ENCODE data around the gene MUC5AC.
"Not testable (repeated sequence)": the region's sequence is repeated elsewhere in the genome, so short reads cannot be mapped to it uniquely, and the experiment has no call there.

The MUC5AC gene

DNA sequence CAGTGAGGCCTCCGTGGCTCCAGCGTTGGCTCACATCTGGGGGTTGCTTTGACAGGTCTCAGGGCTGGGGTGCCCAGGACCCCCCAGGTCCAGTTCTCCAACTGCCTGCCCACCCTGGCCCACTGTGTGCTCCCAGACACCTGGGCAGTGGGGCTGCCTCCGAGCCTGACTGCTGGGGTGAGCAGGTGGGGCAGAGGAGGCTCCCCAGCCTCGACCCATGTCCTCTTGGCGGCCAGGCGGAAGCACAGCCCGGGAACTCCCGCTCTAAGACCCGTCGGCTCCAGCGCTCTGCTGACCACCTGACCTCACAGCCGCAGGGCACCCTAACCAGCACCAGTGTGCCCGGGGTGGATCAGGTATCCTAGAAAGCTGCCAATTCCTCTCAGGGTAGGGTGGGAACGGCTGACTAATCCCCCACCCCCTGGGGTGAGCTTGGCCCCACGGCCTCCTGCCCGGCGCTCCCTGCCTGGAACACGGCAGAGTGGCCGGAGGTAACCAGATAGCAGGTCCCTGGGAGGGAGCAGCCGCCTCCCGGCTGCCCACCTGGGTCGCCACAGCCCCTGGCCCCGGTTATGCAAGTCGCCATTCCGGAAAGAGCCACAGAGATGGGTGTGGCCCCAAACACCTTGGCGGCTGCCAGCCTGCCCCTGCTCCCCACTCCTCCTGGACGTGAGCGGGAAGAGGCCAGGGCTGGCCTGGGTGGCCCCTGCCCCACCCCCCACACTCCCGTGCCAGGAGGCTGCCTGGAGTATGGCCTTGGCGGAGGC lies 45.9 kb downstream of the MUC5AC start:
- Mint-ChIP-seq H3K27ac (no peak overlapping the region), H3K9me3 (no peaks in the 10 kb centered on the region), H3K27me3 (no peaks in the 10 kb centered on the region), H3K4me1 (ENCODE audit: low read depth) (no peaks in the 10 kb centered on the region), H3K36me3 (ENCODE audit: low read depth) (no peaks in the 10 kb centered on the region), H3K4me3 (no peak overlapping the region)
- intact Hi-C loops (cut with micrococcal nuclease): loop anchor here (1.0 to 2.0 kb wide), 2 partner anchors 312 to 371 kb away; no protein-coding TSS in a partner anchor

DNA sequence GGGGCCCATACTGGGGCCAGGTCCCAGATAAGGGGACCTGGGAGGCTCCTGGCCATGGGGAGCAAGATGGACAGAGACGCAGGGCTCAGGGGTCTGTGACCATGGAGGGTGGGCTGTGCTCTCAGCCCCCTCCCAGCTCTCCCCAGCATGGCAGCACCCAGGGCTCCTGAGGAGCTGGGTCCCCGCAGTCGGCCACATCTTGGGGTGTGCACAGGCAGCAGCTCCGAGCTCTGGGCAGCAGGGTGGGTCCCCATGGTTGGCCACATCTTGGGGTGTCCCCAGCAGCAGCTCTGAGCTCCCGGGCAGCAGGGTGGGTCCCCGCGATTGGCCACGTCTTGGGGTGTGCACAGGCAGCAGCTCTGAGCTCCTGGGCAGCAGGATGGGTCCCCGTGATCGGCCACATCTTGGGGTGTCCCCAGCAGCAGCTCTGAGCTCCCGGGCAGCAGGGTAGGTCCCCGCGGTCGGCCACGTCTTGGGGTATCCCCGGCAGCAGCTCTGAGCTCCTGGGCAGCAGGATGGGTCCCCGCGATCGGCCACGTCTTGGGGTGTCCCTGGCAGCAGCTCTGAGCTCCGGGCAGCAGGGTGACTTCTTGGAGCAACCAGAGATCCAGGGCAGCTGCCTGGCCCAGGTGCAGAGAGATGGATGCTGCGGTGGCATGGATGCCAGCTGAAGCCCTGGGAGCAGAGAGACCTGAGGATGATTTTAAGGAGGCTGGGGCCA lies 46.8 kb downstream of the MUC5AC start:
- H3K4me3 Mint-ChIP-seq: no peak overlapping the region
- H3K27ac Mint-ChIP-seq: no peak overlapping the region
- H3K36me3 Mint-ChIP-seq (ENCODE audit: low read depth): no peaks in the 10 kb centered on the region
- no peaks in the 10 kb centered on the region for H3K4me1 Mint-ChIP-seq (ENCODE audit: low read depth)
- no peaks in the 10 kb centered on the region for H3K9me3 Mint-ChIP-seq
- intact Hi-C loops (cut with micrococcal nuclease): no loop called here
- peaks cover 5% of the 10 kb centered on the region for H3K27me3 Mint-ChIP-seq

- no peaks in the 10 kb centered on the region for H3K36me3 Mint-ChIP-seq (ENCODE audit: low read depth)
- no peaks in the 10 kb centered on the region for H3K4me1 Mint-ChIP-seq (ENCODE audit: low read depth)
- H3K27ac Mint-ChIP-seq: no peak overlapping the region
- intact Hi-C loops (cut with micrococcal nuclease): no loop called here
- H3K27me3 Mint-ChIP-seq: peaks cover 6% of the 10 kb centered on the region
- peaks cover 5% of the 10 kb centered on the region for H3K9me3 Mint-ChIP-seq
- no peak overlapping the region for H3K4me3 Mint-ChIP-seq
Measured at GRCh38 chr11:1205121-1205986, 47.6 kb downstream of the MUC5AC start.

DNA sequence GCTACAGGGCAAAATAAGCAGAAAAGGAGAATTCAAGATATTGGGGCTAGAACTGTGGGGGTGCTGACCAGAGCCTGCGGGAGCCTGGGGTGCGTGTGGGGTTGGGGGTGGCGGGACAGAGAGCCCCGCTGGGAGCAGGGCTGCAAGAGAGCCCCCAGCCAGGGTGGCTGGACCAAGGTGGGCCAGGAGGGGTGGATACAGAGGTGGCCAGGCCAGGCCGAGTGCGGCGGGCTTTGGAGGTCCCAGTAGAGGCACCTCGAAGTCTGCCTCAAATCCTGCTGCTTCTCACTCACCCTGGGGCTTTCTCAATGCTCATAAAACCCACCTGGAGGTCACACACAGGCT lies 48.2 kb downstream of the MUC5AC start:
- peaks cover 11% of the 10 kb centered on the region for H3K9me3 Mint-ChIP-seq
- H3K4me1 Mint-ChIP-seq (ENCODE audit: low read depth): no peaks in the 10 kb centered on the region
- no peak overlapping the region for H3K27ac Mint-ChIP-seq
- no peak overlapping the region for H3K4me3 Mint-ChIP-seq
- no peaks in the 10 kb centered on the region for H3K36me3 Mint-ChIP-seq (ENCODE audit: low read depth)
- intact Hi-C loops (cut with micrococcal nuclease): no loop called here
- H3K27me3 Mint-ChIP-seq: peaks cover 6% of the 10 kb centered on the region

DNA sequence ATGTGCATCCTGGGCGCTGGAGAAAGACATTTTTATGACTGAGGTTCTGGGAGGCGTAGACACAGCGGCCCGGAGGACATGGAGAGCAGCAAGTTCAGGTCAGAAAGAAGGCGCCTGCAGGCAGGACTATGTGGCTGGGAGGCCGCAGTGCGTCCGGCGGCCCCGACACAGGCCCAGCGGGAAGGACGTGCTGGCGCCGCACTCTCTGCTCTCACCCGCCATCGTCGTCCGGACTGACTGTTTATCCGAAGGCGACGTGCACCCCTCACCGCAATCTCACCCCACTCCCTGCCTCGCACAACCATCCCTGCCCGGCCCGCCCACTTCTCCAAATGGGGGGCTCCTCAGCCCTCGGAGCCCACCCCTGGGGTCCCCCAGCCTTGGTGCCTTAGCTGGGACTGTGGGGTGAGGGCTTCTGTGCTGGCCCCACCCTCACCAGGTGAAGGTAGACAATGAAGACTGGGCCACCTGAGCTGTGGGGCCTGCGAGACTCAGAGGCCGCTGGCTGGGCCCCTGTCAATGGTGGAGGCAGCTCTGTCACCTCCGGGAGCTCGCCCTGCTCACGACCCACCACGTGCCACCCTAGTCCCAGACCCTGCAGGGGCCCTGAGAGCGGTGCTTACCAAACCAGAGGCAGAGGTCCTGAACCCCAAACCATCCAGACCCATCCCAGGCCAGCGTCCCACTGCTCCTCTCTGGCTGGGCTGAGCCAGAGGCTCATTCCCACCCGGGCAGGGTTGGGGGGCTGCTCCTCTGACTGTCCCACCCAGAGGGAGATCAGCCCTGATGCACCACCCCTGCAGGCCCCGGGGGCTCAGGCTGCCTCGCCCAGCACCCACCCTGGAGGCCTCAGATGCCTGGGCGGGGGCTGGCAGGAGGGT lies 48.9 kb downstream of the MUC5AC start:
- no peaks in the 10 kb centered on the region for H3K36me3 Mint-ChIP-seq (ENCODE audit: low read depth)
- intact Hi-C loops (cut with micrococcal nuclease): no loop called here
- no peak overlapping the region for H3K4me3 Mint-ChIP-seq
- H3K9me3 Mint-ChIP-seq: peaks cover 17% of the 10 kb centered on the region
- no peaks in the 10 kb centered on the region for H3K4me1 Mint-ChIP-seq (ENCODE audit: low read depth)
- no peak overlapping the region for H3K27ac Mint-ChIP-seq
- peaks cover 12% of the 10 kb centered on the region for H3K27me3 Mint-ChIP-seq

GRCh38 chr11:1207401-1208143 lies 49.8 kb downstream of the MUC5AC start:
- peaks cover 27% of the 10 kb centered on the region for H3K9me3 Mint-ChIP-seq
- no peak overlapping the region for H3K4me3 Mint-ChIP-seq
- no peaks in the 10 kb centered on the region for H3K36me3 Mint-ChIP-seq (ENCODE audit: low read depth)
- intact Hi-C loops (cut with micrococcal nuclease): no loop called here
- H3K4me1 Mint-ChIP-seq (ENCODE audit: low read depth): no peaks in the 10 kb centered on the region
- H3K27me3 Mint-ChIP-seq: peaks cover 16% of the 10 kb centered on the region
- no peak overlapping the region for H3K27ac Mint-ChIP-seq

GRCh38 chr11:1208144-1208393 lies 50.3 kb downstream of the MUC5AC start:
- H3K4me3 Mint-ChIP-seq: no peak overlapping the region
- H3K27me3 Mint-ChIP-seq: peaks cover 18% of the 10 kb centered on the region
- no peaks in the 10 kb centered on the region for H3K36me3 Mint-ChIP-seq (ENCODE audit: low read depth)
- H3K27ac Mint-ChIP-seq: no peak overlapping the region
- H3K4me1 Mint-ChIP-seq (ENCODE audit: low read depth): no peaks in the 10 kb centered on the region
- intact Hi-C loops (cut with micrococcal nuclease): no loop called here
- H3K9me3 Mint-ChIP-seq: peaks cover 29% of the 10 kb centered on the region

DNA sequence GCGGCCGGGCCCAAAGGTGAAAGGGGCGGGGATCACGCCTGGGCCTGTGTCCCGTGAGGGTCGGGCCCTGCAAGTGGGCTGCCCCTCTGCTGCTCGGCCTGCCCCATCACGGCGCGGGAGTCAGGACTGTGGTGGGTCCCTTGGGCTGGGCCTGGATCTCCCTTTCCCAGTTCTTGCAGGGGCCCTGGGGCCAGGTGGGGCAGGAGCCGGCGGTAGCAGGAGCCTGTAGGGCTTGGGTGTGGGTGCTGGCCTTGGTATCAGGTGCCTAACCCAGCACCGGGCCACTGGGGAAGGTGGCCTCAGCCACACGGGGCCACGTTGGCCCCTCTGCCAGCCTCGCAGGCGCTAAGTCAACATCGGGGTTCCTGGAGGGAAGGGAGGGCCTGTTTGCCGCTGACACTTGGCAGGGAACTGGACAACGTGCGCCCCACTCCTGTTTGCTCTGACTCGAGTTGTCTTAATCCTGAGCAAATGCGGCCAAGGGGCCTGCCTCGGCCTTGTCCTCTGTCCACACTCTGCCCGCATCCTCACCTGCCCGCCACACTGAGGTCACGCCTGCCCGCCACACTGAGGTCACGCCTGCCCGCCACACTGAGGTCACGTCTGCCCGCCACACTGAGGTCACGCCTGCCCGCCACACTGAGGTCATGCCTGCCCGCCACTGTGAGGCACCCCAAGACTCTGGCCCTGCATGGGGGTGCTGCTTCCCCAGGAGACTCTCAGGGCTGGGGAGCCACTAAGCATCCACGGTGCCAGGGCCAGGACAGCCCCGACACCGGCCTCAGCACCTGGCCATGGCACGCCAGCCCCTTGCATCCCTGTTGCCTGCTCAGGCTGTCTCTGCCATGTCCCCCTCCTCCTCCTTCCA lies 50.9 kb downstream of the MUC5AC start:
- Mint-ChIP-seq H3K27ac (no peak overlapping the region), H3K36me3 (ENCODE audit: low read depth) (no peaks in the 10 kb centered on the region), H3K9me3 (peaks cover 29% of the 10 kb centered on the region), H3K4me1 (ENCODE audit: low read depth) (no peaks in the 10 kb centered on the region), H3K4me3 (no peak overlapping the region), H3K27me3 (peaks cover 20% of the 10 kb centered on the region)
- intact Hi-C loops (cut with micrococcal nuclease): no loop called here

GRCh38 chr11:1209371-1210057 lies 51.8 kb downstream of the MUC5AC start:
- Mint-ChIP-seq H3K9me3 (peaks cover 29% of the 10 kb centered on the region), H3K4me3 (no peak overlapping the region), H3K36me3 (ENCODE audit: low read depth) (no peaks in the 10 kb centered on the region), H3K4me1 (ENCODE audit: low read depth) (no peaks in the 10 kb centered on the region), H3K27me3 (peaks cover 20% of the 10 kb centered on the region), H3K27ac (no peak overlapping the region)
- intact Hi-C loops (cut with micrococcal nuclease): no loop called here

DNA sequence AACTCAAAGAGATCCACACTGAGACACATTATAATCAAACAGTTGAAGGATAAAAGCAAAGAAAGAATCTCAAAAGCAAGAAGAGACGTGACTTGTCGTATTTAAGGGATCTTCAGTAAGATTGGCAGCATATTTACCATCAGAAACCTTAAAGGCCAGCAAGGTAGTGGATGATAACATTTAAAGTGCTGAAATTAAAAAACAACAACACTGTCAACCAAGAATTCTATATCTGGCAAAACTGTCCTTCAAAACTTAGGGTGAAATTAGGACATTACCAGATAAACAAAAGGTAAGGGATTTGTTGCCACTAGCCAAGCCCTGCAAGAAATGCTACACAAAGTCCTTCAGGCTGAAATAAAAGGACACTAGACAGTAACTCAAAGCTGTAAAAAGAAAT lies 54.1 kb downstream of the MUC5AC start:
- Mint-ChIP-seq H3K27ac (no peak overlapping the region), H3K4me3 (no peak overlapping the region), H3K4me1 (ENCODE audit: low read depth) (no peaks in the 10 kb centered on the region), H3K36me3 (ENCODE audit: low read depth) (no peaks in the 10 kb centered on the region), H3K27me3 (peaks cover 22% of the 10 kb centered on the region), H3K9me3 (peaks cover 29% of the 10 kb centered on the region)
- intact Hi-C loops (cut with micrococcal nuclease): no loop called here

- Mint-ChIP-seq H3K27me3 (peaks cover 22% of the 10 kb centered on the region), H3K9me3 (peaks cover 20% of the 10 kb centered on the region)
- H3K4me3 Mint-ChIP-seq; intact Hi-C loops (cut with micrococcal nuclease); H3K27ac Mint-ChIP-seq; H3K36me3 Mint-ChIP-seq (ENCODE audit: low read depth); H3K4me1 Mint-ChIP-seq (ENCODE audit: low read depth): not testable (repeated sequence)
Measured at GRCh38 chr11:1215826-1216225, 58.1 kb downstream of the MUC5AC start.

- Mint-ChIP-seq H3K36me3 (ENCODE audit: low read depth) (no peaks in the 10 kb centered on the region), H3K27ac (no peak overlapping the region), H3K27me3 (peaks cover 19% of the 10 kb centered on the region), H3K4me1 (ENCODE audit: low read depth) (no peaks in the 10 kb centered on the region), H3K9me3 (peaks cover 7% of the 10 kb centered on the region), H3K4me3 (no peak overlapping the region)
- intact Hi-C loops (cut with micrococcal nuclease): no loop called here
Measured at GRCh38 chr11:1217151-1217550, 59.4 kb downstream of the MUC5AC start.

Measured in dendritic cell treated with granulocyte-macrophage colony-stimulating factor and Interleukin-4, amounts not matched to agents 40 ng/mL and 50 ng/mL, for 4 days (primary cell).